AG04449 (cell line): Measurements from ENCODE around the gene TMF1.

Source experiments
- CTCF ChIA-PET: fragments of 350-600 bp; formaldehyde crosslinking; extraction: SDS; loops from one replicate; lab custom pipeline; 2021; ENCODE audit warnings: antibody characterized with exemption; lab: Yijun Ruan, JAX
- POLR2A ChIA-PET: fragments of 400-600, 350-600 bp; formaldehyde crosslinking; extraction: SDS; loops from one replicate; lab custom pipeline; 2020; ENCODE audit warnings: antibody characterized with exemption, inconsistent platforms; lab: Yijun Ruan, JAX
- DNase-seq: peaks from one replicate; pipeline ENCODE4 v3.0.0-alpha.2; 2010; ENCODE audit warnings: low read depth, low spot score
- H3K4me3 ChIP-seq: 2 replicates; pipeline ENCODE4 v1.5.1; 2011; ENCODE audit warnings: low read depth, mild to moderate bottlenecking, control low read depth, low read length
- CTCF ChIP-seq: IDR thresholded peaks from one replicate; pipeline ENCODE4 v1.5.1; 2011; ENCODE audit warnings: mild to moderate bottlenecking, moderate library complexity, low read length, control low read depth, inconsistent platforms; ENCODE audit not compliant: insufficient read depth; ENCODE audit errors: missing control alignments

Gene TMF1

GRCh38 chr3:69082361-69082760 is 30.2 kb upstream of the TMF1 start:
- POLR2A ChIA-PET: interaction anchor here (1.4 to 1.5 kb wide), 2 partner anchors 10 to 30 kb away, joined by 3 to 4 read pairs; partner anchors contain the start of gene TMF1
- CTCF ChIA-PET: interaction anchor here (1.1 kb wide), 1 partner anchor 39 kb away, joined by 4 read pairs; no protein-coding TSS in a partner anchor
- no peak for DNase-seq
- H3K4me3 ChIP-seq: no peak overlapping the region
- TF ChIP-seq CTCF: no peak

- CTCF ChIA-PET: no interaction called here
- no peak overlapping the region for H3K4me3 ChIP-seq
- DNase-seq: no peak
- POLR2A ChIA-PET: interaction anchor here (1.4 to 1.5 kb wide), 2 partner anchors 10 to 29 kb away, joined by 3 to 4 read pairs; partner anchors contain the start of gene TMF1
- TF ChIP-seq CTCF: no peak
Observed at GRCh38 chr3:69081583-69082262, 29.6 kb upstream of the TMF1 start.

- no peak for TF ChIP-seq CTCF
- no peak for DNase-seq
- H3K4me3 ChIP-seq: peak within 1 kb of the TSS; percentile 62
- ChIA-PET POLR2A (interaction anchor here (0.6 kb wide), 1 partner anchor 28 kb away, joined by 3 read pairs; the partner anchor contains the start of gene TMF1), CTCF (no interaction called here)
Observed at GRCh38 chr3:69080233-69080920, 28.2 kb upstream of the TMF1 start, which contains the start of gene UBA3. Gene UBA3, minus strand, starts transcription at chr3:69080365. Its CDS starts 12 bp downstream, at chr3:69080353.

- no peak for DNase-seq
- H3K4me3 ChIP-seq: peak overlapping the region; percentile 62
- POLR2A ChIA-PET: no interaction called here
- no peak for TF ChIP-seq CTCF
- CTCF ChIA-PET: interaction anchor here (0.7 kb wide), 1 partner anchor 35 kb away, joined by 3 read pairs; no protein-coding TSS in a partner anchor
Observed at GRCh38 chr3:69079269-69080159, 27.4 kb upstream of the TMF1 start.

- no peak for DNase-seq
- no peak overlapping the region for H3K4me3 ChIP-seq
- TF ChIP-seq CTCF: no peak
- CTCF ChIA-PET: no interaction called here
- POLR2A ChIA-PET: no interaction called here
Observed at GRCh38 chr3:69072928-69073327, 20.8 kb upstream of the TMF1 start.
